HG03521 (cell line): Measurements from ENCODE around the gene TRIO.

Experiments used
- ATAC-seq: cut with Tn5 transposase; IDR thresholded peaks from one replicate; pipeline ENCODE4 v1.9.1; 2021; ENCODE audit warnings: mild to moderate bottlenecking, moderate library complexity; ENCODE audit not compliant: unreplicated experiment

TRIO gene

GRCh38 chr5:14219800-14220512, 76.8 kb downstream of the TRIO start:
- ATAC-seq = no peak

DNA sequence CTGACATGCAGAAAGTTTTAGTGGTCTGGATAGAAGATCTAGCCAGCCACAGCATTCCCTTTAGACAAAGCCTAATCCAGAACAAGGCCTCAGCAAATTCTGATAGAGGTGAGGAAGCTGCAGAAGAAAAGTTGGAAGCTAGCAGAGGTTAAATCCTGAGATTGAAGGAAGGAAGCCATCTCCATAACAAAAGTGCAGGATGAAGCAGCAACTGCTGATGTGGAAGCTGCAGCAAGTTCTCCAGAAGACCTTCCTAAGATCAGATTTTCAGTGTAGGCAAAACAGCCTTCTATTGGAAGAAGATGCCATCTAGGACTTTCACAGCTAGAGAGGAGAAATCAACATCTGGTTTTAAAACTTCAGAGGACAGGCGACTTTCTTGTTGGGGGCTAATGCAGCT, 77.5 kb downstream of the TRIO start:
- ATAC-seq = no peak

DNA sequence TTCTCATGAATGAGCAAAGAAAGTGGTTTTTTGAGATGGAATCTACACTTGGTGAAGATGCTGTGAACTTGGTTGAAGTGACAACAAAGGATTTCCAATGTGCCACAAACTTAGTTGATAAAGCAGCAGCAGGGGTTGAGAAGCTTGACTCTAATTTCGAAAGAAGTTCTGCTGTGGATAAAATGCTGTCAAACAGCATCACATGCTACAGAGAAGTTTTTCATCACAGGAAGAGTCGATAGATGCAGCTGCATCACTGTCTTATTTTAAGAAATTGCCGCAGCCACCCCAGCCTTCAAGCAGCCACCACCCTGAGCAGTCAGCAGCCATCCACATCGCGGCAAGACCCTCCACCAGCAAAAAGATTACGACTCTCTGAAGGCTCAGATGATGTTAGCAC, 78.6 kb downstream of the TRIO start:
- ATAC-seq = no peak

- ATAC-seq = no peak
Measured at GRCh38 chr5:14222206-14222605, 79.1 kb downstream of the TRIO start.

- no peak for ATAC-seq
Measured at GRCh38 chr5:14223372-14223771, 80.2 kb downstream of the TRIO start.

DNA sequence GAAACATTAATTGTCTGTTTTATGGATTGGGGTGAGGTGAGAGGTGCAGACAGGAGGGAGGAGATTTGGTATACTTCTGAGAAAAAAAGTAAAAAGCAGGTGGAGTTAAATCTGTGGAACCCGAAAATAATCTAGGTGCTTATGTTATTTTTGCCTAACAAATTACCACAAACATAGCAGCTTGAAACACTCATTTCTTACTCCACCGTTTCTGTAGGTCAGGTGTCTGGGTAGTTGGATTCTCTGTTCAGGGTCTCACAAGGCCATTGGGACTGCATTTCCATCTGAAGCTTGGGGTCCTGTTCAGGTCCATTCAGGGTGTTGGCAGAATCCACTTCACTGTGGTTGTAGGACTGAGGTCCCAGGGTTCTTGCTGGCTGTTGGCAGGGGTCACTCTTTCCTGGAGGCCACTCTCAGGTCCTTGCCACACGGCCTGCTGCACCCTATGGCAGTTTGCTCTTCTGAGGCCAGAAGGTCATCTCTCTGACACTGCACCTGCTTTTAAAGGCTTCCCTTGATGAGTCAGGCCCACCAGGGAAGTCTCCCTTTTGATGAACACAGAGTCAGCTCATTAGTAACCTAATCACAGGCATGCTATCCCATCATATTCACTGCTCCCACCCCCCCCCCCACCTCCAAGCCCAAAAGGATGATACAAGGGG, 82.2 kb downstream of the TRIO start:
- no peak for ATAC-seq

- ATAC-seq = no peak
Measured at GRCh38 chr5:14226149-14226548, 83.0 kb downstream of the TRIO start.

DNA sequence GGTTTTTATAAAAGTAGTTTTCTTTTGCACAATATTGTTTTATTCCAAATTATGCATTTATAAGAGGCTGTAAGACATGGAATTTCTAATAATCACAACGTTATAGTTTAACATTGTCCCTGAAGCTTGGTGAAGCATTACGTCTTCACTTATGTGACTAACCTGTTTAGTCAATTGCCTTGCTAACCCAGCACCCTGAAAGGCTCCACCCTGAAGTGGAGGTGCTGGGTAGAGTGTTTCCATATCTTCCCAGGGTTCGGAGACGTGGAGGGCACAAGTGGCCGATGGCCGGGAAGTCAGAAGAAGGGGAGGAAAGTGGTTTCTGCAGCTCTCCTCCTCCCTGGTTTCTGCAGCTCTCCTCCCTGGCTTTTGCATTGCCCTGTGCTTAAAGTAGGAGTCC, 83.4 kb downstream of the TRIO start:
- no peak for ATAC-seq

DNA sequence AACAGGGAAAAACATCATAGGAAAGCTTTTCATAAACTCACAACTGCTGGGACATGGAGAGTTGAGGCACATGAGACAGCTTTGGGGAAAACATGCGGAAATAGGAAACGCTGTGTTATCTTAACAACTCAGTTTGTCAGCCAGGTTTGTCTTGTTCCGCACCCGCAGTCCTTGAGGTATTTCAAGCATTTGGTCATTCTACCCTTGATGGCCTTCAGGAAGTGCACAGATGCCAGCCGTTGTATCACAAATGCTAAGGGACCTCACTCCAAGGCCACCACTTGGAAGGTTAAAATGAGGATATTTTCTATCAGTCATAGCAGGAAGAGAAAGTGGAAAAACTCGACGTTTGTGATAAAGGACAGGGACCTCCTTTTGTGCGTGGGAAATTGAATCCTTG, 83.8 kb downstream of the TRIO start:
- ATAC-seq = no peak

DNA sequence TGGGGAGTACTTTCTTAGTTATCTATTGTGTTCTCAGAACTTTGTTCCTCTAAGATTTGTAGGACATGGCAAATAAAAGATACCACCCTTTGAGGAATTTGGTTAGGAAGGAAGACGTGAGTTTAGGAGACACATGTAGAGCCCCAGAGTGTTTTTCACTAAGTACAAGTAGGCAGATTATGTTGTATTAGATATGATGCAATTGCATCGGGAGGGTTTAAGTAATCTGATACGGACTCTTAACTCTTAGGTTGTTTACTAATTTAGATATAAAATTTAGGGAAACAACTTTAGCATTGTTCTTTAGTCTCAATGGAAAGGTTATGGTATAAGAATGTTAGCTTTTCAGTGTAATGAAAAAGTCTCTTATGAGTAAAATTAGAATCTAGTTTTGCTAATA, 84.4 kb downstream of the TRIO start:
- no peak for ATAC-seq

DNA sequence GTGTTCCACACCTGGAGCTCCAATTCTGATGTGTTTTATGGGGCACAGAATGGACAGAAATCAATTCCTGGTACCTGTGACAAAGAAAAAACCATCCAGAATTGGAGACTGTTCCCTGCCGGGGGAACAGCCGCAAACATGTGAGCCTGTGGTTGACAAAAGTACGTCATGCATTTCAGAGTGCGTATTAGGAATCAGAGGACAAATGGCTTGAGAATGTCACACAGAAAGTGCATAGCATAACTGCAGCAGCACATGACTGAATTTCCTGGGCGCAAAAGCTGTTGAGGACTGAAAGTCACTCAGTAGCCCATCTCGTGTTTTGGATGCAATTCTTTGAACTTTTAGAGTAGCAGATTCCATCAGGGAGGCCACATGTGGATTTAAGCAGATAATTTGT, 85.1 kb downstream of the TRIO start:
- ATAC-seq = no peak

DNA sequence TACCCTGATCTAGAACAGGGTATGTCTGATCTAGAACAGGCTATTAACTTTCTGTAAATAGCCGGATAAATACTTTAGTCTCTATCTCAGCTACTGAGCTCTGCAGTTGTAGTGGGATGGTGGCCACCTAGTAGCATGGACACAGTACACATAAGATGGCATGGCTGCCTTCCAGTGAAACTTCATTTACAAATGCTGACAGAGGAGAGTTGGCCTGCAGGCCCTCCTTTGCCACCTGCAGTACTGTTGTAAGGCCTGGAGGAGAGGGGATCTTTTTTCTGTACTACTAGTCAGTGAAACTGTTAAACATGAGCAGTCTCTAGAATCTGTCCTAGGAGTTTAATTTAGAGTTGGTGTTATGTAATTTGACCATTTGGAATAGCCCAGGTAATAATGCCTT, 86.0 kb downstream of the TRIO start:
- ATAC-seq = no peak

DNA sequence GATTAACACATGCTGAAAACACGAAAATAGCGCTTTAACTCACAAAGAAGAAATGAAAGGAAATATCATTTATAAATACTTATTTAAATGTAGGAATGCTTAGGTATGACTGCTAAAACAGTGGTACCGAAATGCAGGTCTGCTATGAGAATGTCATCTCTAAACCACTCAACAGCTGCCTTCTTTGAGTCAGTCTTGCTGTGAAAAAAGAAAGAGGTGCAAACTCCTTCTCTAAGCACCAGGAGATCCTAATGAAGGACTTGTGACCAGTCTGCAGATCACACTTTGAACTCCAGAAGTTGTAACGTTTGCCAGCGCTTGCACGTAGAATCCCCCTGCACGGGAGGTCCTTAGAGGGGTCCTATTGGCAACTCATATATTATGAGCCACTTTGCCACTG, 86.6 kb downstream of the TRIO start:
- ATAC-seq = no peak

- ATAC-seq = no peak
Measured at GRCh38 chr5:14231156-14231555, 88.0 kb downstream of the TRIO start.

DNA sequence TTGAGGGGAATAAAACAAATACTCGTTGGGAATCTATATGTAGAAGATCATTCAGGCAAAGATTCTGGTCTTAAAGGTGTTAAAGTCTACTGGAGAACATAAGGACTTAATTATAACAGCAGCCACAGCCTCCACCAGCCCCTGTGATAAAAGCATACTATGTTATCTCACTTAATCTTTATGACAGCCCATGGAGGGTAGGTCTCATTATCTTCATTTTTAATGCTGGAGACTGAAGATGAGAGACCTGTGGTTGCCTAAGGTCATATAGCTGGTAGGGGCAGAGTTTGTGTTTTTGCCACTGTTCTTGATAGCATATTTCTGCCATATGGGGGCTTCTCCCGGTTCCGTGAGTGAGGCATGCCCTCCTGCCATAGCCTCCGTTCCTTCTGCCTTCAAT, 88.7 kb downstream of the TRIO start:
- no peak for ATAC-seq

DNA sequence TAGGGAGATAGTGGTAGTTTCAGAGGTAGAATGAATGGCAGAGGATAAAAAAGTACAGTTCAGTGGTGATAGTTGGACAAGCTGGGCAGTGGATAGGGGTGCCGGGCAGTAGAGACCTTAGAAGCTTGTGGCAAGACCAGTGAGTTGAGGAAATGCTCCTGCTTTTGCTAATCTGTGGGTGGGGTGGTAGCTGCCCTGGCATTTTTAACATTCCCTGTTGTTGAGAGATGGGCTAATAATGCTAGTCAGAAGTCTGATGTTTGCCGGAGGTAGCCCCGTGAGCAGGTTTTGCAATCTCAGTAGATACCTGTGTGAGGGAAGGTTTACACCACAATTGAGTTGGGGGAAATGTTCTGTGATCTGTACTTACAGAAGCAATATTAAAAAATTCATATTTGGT, 91.1 kb downstream of the TRIO start:
- no peak for ATAC-seq

DNA sequence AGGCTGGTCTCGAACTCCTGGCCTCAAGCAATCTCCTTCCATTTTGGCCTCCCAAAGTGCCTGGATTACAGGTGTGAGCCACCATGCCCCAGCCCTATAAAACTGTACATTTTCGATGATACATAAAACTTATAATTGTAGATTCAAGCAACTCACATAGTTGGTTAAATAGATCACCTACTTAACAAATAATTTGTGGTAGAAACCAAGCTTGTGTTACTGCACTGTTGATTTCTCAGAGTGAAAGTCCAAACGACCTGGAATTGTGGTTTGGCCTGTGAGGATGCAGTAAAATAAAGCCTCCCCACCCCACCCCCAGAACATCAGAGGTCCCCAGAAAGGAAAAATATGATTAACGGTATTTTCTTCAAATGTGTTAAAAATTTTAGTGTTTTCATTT, 92.7 kb downstream of the TRIO start:
- ATAC-seq = no peak

DNA sequence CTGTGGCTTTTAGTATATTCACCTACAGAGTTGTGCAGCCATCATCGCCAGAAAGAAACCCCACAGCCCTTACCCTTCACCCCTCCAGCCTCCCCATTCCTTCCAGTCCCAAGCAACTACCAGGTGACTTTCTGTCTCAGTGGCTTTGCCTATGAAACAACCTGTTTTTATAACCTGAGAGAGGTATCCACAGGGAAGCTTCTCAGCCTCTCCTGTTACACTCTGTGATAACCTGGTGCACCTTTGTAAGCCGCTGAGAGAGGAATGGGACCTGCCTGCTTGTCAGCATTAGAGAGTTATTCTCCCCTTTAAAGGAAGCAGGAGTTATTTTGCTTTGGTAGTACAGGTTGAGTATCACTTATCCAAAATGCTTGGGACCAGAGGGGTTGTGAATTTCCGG, 93.6 kb downstream of the TRIO start:
- no peak for ATAC-seq

GRCh38 chr5:14237317-14238086, 94.4 kb downstream of the TRIO start:
- ATAC-seq = no peak

DNA sequence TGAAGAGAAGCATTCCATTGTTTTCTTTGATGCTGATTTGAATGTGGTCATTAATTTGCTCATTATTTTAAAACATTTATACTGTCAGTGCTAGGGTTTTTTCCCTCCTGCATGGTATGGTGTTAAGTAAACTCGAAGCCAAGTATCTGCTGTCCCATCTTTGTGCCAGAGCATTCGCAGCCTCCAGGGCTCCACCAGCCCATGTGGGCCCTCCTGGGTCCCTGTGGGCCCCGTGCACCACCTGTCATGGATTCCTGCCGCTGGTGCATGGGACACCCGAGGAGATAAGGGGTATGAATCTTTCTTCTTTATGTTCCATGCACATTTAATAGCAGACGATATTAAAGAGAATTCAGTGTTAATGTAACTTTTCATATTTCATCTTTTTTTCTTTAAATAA, 95.1 kb downstream of the TRIO start:
- ATAC-seq = no peak

DNA sequence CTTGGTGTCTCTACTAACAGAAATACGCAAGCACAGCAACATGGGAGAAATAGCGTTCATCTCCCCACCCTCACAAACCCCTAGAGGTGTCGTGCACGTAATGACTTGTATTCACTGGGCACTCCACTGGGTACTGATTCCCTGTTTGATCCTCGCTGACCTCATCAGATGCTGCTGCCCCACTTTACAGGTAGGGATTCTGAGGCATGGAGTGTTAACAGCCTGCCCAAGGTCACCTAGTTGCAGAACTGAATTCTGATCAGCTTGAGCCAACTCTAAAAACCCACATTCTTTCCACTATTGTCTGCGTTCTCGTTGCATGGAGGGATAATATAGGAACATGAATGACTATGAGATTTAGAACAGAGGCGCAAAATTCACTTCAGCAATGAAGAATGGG, 96.3 kb downstream of the TRIO start:
- ATAC-seq = no peak

- ATAC-seq = no peak
Measured at GRCh38 chr5:14239951-14240350, 96.8 kb downstream of the TRIO start.
